ENCODE measurements around the gene SARNP.

Gene SARNP

DNA sequence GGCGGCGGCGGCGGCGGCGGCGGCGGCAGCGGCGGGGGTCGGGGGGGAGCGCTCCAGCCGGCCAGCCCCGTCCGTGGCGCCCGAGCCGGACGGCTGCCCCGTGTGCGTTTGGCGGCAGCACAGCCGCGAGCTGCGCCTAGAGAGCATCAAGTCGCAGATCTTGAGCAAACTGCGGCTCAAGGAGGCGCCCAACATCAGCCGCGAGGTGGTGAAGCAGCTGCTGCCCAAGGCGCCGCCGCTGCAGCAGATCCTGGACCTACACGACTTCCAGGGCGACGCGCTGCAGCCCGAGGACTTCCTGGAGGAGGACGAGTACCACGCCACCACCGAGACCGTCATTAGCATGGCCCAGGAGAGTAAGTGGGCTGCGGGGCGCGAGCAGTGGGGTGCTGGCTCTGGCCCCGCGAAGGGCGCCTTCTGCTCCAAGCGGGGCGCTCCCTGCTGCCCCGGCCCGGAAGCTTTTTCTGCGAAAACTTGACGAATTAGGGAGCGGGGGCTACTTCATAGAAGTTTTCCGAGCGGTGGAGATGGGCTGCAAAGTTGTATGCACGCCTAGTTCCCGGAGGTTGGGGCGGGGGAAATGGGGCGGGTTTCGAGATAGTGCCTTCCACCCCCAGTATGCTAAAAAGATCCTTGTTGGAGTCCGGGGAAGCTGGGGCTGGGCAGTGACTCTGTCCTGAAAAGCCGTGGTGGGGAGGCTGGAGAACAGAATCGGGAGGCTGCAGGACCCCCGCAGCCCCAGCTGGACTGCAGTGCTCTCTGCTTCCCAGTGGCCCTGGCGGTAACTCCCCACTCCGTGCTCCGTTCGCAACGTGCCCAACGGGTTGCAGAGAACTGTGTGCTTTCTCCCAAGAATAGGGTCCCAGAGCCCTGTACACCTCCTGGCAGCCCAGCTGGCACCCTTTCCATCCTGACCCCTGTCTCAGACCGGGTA, 73.9 kb downstream of the SARNP start:
- in situ Hi-C loops (cut with MboI; ENCODE audit: low sequenced_read_pairs) = no loop called here

DNA sequence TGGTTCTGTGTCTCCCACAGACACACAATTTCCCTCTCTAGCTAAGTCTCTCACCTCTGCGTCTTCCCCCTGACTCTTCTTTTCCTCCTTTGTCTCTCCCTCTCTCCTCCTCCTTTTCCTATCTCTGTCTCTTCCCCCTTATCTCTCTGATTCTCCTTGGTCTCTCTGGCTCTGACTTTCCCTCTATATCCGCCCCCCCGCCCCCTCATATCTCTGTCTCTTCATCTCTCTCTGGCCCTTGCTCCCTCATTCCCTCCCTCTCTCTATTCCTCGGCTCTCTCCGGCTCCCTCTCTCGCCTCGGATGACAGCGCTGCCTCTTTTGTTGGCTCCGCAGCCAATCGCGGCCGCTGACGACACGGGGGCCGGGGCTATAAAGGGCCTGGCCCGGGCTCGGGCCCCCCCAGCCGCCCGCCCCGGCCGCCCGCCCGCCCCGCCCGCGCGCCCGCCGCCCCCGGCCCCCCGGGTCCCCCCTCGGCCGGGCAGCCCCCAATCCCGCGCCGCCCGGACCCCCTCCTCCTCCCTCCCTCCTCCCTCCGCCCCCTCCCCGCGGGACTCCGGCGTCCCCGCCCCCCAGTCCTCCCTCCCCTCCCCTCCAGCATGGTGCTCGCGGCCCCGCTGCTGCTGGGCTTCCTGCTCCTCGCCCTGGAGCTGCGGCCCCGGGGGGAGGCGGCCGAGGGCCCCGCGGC, 74.7 kb downstream of the SARNP start, which contains the start of gene GDF11:
TSS of gene GDF11 (plus strand) at position 404 of the 687 bp plus-strand sequence. CDS start at position 599, 195 bp downstream.
- in situ Hi-C loops (cut with MboI; ENCODE audit: low sequenced_read_pairs) = no loop called here

DNA sequence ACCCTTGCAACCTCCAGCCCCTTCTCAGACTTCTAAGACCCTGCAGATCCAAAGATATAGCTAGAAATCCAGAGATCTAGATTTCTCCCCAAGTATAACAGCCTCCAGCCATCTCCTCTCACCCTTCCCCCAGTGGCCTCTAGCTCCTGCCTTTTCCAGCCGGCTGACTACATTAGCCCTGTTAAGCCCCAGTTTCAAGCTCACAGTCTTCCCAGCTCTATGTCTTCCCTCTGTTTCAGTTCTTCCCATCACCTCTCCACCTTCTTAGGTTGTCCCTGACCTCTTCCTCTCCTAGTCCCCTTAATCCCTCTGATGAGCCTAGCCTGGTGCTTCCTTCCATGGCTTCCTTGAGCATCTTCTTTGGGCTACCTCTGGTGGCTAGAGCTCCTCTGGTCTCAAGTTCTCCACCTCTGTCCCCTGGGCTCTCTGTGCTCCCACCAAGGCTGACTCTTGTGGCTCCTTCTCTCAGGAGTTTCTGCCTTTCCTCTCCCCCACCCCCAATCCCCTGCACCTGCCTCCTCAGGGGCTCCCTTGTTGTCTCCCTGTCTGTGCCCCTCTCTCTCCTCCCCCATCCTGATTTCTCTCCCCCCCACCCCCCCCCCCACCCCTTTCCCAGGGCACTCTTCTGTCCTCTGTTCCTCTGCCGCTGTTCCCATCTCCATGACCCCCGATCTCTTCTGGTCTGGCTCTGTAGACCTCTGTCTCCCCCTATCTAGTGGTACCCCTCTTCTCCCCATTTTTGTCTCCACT, 75.4 kb downstream of the SARNP start:
- in situ Hi-C loops (cut with MboI; ENCODE audit: low sequenced_read_pairs) = no loop called here

DNA sequence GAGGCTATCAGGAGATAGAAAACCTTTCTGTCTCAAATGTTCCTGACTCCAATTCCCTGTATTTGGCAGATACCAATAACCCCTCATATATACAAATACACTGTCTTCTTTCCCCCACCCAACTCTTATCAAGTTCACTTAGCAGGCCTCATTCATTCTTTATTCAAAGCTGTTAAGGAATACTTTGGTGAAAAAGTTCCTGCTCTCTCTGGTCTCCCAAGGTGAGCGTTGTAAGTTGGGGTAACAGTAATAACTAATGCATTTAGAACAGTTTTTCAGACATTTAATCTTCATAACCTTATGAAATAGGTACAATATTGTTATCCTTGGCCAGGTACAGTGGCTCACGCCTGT, 78.5 kb downstream of the SARNP start:
- in situ Hi-C loops (cut with MboI; ENCODE audit: low sequenced_read_pairs) = loop anchor here (10.0 kb wide), 1 partner anchor 306 kb away; the partner anchor contains the start of gene RPS26

DNA sequence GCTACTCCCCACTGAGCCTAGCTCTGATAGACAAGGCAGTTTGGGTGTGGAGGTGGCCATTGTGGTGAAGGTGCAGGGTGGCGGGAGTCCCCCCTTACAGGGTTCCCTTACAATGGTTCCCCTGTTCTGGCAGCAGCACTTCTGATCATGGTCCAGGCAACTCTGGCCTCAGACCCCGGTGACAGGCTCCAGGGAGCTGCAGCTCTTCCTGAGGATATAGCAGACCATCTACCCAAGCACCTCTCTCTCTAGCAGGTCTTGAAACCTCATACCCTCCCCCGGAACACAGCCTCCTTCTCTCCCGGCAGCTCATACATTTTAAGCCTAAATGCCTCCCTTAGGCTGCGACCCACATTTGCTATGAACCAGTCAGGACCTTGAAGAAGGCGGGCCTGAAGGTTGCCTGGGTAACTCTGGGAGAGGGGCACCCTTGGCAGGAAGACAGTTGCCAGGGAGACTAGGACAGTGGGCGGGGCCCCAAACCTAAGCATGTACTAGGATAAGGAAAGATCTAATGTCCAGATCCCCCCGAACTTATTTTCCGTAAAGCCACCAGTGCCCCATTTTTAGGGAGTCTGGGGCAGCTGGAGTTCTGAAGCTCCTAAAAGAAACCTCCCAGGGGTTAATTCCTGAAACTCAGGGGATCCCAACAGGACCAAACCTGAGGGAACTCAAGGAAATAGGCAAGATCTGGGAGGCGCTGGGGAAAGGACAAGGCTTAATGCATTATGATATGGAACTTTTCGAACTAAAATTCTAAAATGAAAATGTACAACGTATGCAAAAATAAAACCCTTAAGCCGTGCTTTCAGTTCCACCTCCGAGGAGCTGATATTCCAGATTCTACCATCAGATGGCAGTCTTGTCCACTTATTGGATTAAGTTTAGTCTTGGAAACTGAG, 79.2 kb downstream of the SARNP start:
- in situ Hi-C loops (cut with MboI; ENCODE audit: low sequenced_read_pairs) = loop anchor here (10.0 kb wide), 1 partner anchor 306 kb away; the partner anchor contains the start of gene RPS26

DNA sequence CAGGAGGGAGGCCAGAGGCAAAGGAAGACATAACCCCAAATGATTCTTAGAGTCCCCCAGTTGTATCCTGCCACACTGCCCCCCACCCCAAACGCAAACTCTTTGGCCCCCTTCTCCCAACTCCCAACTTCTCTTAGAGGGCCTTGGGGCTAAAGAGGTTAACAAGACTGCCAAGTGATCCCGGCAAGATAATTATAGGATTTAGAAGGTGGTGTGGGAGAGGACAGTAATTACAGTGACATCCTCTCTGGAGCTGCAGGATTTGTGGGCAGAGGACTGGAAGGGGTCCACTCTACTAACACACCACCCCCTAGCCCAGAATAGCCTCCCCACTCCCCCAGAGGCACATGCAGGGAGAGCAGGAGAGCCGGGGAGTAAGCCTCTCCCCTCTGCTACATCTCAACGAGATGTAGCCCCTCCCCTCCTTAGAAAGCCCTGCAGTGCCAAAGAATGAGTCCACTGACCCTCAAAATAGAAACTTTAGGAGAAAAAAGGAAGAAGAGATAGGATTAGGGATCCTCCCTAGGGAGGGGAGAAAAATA, 79.9 kb downstream of the SARNP start:
- in situ Hi-C loops (cut with MboI; ENCODE audit: low sequenced_read_pairs) = loop anchor here (10.0 kb wide), 1 partner anchor 307 kb away; the partner anchor contains the start of gene RPS26

DNA sequence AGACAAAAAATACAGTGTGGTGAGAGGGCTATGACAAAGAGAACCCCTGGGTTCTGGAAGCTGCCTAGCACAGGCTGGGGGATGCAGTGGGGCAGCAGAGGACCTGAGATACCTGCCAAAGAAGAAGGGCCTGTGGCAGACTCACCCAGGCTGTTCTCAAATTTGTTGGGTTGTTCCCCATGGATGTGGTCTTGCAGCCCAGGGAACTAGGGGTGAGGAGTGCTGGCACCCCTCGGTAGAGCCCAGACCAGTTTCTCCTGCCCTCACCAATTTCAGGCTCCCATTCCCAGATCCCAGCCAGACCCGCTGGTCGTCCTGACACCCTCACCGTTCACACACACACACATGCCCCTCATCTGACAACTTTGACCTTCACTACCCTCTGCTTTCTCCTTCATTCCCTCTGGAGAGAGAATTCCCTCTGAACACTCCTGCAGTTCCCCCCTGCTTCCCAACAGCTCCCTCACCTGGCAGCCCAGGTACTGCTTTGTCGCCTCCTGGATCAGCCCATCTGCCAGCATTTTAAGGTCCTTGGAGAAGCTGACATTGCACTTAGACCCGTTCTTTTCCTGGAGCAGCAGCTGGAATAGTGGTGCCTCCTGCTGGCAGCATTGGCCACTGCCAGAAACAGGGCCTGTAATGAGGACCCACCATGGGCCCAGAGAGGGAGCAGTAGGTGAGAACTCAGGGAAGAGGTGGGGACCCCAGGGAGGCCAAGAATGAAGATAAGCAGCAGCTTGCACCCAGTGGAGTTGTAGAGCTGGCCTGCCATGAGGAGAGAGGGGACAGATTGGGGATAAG, 80.5 kb downstream of the SARNP start:
- in situ Hi-C loops (cut with MboI; ENCODE audit: low sequenced_read_pairs) = loop anchor here (10.0 kb wide), 1 partner anchor 308 kb away; the partner anchor contains the start of gene RPS26

DNA sequence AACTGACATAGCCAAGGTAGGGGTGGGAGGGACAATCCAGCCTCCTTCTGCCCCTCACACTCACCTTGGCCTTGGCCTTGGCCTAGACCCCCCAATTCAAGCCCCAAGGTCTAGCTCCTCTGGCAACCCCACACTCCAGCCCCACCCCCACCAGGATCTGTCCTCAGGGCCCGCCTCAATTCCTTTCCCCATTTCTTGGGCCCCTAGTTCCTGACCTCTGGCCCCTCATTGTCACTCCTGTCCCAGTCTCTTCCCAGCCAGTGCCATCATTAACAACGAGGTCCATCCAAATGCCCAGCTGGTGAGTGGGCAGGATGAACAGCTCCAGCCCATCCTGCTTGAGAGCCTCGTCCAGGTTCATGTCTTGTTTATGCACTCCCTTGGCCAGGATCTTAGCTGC, 81.4 kb downstream of the SARNP start:
- in situ Hi-C loops (cut with MboI; ENCODE audit: low sequenced_read_pairs) = loop anchor here (10.0 kb wide), 1 partner anchor 309 kb away; the partner anchor contains the start of gene RPS26

DNA sequence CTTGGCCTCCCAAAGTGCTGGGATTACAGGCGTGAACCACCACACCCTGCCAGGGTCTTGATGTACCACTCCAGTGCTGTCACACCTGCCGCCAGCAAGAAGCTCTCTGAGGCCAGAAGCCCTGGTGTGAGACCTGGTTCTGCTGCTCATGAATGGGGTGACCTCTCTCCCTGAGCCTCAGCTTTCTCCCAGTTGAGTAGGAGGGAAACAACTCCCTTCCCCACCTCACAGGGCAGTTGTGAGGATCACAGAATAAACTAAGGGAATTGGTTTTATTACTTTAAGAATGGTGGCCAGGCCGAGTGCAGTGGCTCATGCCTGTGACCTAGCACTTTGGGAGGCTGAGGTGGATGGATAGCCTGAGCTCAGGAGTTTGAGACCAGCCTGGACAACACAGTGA, 82.9 kb downstream of the SARNP start:
- in situ Hi-C loops (cut with MboI; ENCODE audit: low sequenced_read_pairs) = loop anchor here (10.0 kb wide), 1 partner anchor 310 kb away; the partner anchor contains the start of gene RPS26

DNA sequence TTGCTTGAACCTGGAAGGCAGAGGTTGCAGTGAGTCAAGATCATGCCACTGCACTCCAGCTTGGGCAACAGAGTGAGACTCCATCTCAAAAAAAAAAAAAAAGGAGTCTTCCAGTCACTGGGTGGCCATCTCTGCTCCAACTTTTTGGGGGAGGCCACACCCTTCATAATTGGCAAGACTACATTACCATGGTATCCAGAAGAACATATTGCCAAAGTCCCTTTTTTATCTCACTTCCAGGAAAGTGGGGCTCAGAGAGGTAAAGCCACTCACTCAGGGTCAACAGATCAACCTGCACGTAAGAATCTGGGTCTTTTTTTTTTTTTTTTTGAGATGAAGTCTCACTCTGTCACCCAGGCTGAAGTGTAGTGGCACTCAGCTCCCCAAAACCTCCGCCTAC, 83.7 kb downstream of the SARNP start:
- in situ Hi-C loops (cut with MboI; ENCODE audit: low sequenced_read_pairs) = loop anchor here (10.0 kb wide), 1 partner anchor 311 kb away; the partner anchor contains the start of gene RPS26

DNA sequence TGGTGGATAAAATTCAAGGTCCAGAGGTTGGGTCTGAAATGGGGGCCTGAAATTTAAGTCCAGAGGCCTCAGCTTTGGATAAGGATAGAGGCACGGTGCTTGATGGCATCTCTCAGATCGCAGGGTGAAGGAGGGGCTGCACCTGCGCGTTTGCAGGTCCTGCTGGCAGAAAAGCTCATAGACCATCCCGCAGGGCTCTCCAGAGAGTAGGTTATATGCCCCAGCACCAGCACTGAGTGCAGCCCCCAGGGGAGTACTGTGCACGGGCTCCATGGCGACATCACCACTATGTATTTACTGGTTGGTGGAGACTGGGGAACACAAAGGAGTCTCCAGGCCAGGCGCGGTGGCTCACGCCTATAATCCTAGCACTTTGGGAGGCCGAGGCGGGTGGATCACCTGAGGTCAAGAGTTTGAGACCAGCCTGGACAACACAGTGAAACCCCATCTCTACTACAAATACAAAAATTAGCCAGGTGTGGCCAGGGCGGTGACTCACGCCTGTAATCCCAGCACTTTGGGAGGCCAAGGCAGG, 84.4 kb downstream of the SARNP start:
- in situ Hi-C loops (cut with MboI; ENCODE audit: low sequenced_read_pairs) = loop anchor here (10.0 kb wide), 1 partner anchor 312 kb away; the partner anchor contains the start of gene RPS26

DNA sequence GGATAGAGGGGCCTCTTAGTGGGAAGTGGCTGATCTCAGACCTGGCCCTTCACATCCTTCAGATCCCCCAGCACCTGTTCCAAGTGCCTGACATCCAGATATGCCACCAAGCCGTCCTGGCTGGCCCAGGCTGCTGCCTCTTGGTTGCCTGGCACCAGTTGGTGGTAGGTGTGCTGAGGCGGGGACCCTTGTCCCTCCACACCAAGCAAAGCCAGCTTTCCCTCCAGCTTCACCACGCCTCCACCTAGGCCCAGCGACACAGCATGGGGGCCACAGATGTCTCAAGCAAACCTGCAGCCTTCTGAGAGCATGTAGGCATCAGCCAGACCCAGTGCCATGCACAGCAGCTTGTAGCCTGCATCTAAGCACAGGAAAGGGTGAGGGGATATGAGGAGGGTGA, 85.2 kb downstream of the SARNP start:
- in situ Hi-C loops (cut with MboI; ENCODE audit: low sequenced_read_pairs) = loop anchor here (10.0 kb wide), 1 partner anchor 313 kb away; the partner anchor contains the start of gene RPS26

DNA sequence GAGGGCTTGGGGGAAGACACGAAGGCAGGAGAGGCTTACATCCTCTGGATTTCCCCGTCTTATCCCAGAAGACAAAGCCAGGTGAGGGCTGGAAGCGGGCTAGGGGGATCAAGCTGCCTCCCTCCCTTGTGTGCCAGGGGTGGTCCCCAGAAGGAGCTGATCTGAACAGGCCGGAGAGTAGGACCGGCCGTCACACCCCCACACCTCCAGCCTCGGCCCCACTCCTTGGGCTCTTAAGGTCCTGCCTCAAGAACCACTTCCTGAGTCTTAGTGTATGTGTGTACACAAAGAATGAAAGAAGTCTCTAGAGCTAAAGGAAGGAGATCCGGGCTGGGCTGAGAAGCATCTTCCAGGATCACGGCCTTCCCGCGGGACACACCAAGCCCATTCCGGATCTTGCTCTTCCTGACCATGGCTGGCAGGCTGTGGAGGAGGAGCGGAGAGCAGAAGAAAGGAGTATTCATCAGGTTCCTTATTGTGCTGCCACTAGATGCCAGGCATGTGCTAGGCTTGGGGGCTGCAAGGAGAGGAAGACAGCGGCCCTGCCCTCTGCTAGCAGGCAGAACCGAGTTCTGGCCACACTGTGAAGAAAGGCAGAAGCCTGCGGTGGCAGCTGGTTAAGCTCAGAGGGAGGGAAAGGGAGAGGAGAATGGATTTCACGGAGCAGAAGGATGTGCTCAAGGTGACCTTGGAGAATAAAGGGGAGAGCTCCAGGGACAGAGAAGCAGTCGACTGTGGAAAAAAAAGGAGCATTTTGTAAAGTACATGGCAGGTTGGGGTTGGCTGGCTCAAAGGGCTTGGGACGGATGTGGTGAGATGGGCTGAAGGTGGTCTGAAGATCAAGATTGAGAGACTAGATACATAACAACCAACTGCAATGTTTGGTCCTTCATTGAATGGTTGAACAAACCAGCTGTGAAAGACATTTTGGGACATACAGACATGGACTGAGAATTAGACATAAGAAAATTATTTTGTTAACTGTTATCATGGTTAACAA, 87.4 kb downstream of the SARNP start:
- in situ Hi-C loops (cut with MboI; ENCODE audit: low sequenced_read_pairs) = loop anchor here (10.0 kb wide), 1 partner anchor 315 kb away; the partner anchor contains the start of gene RPS26

DNA sequence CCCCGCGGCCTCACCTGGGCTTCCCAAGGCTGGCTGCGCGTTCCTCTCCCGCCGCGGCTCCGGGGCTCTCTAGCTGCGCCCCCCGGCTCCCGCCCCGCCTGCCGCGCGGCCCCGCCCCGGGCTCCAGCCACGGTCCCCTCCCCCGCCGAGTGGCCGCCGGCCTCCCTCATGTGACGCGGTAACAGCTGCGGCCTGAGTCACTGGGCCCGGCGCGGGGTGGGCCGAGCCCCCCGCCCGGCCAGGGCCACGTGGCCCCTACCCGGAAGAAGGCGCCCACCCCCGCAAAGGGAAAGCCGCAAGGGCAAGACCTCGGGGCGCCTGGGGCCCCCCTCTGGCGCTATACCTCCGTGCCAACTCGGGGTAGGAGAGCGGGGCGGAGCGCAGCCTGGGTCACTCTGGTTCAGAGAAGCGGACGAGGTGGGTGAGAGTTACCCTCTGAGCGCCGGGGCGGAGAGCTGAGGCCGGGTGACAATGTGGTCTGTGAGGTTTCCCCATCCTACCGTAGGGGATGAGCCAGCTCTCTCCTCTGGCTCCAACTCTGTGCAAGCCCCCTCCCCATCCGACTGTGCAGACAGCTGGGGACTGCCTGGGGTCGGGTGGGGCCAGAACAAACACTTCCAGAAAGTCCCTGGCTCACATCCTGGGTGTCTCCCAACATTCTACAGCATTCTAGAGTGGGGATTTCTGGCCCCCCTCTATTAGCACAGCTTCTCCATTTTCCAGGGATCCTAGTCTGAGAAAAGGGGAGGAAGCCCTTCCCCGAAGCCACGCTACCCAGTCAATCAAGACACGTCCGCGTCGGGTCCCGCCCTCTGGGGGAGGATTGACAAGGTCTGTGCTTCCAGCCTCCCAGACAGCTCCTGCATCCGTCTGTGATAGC, 88.3 kb downstream of the SARNP start, which contains the start of gene CD63:
TSS of gene CD63 (minus strand) at position 71 of the 880 bp plus-strand sequence. CDS start 668 bp downstream, outside the sequence.
- in situ Hi-C loops (cut with MboI; ENCODE audit: low sequenced_read_pairs) = no loop called here

DNA sequence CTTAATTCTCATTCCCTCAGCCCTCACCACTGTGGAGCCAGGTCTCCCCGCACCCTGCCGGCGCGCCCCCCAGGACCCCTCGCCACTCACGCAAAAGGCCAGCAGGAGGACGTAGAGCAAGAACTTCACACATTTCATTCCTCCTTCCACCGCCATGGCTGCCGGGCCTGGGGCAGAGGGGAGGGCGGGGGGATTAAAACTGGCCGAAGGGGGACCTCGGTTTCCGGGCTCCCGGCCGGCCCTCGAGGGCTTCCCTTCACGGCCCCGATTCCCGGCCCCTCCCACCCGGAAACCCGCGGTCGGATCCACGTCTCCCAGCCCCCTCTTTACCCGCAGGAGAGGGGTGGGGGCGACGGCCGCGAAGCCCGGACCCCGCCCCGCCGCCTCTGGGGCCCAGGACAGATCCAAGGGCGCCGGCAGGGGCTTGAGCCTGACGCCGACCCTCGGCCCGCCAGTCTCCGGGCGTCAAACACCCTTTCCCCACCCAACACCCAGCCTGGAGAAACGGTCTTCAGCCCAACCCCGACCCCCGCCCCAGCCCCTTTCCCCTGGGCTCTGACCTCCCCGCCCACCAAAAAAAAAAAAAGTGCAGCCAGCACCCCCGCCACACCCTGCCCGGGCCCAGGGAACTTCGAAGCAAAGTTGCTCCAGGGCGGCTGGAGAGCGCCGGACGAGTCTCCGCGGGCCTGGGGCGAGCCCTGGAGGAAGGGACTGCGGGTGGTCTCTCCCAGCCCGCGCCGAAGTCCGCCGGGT, 89.2 kb downstream of the SARNP start:
- in situ Hi-C loops (cut with MboI; ENCODE audit: low sequenced_read_pairs) = no loop called here

Data from HL-60/S4 (cell line).